Adipose tissue (tissue), 3 donors: ENCODE results near the gene SLC16A10. TPM values are rescaled to one million over a fixed set of nuclear protein-coding genes. Genes with fewer than 3 reads are reported as not detected.
"Not testable (repeated sequence)": the region's sequence is repeated elsewhere in the genome, so short reads cannot be mapped to it uniquely, and the experiment has no call there.

ENCODE experiments used
- H3K27ac ChIP-seq: one replicate; pipeline ENCODE4 v1.5.1; 2013; ENCODE audit warnings: low read depth, low read length
- WGBS, 3 donors: extraction: QIAGEN DNeasy Blood & Tissue Kit; methylation state at CpG; one replicate each; pipeline ENCODE4 v1.1.7; 2013; 5-methylcytosine and 5-hydroxymethylcytosine counted together
- polyA plus RNA-seq, 3 donors: library from polyadenylated mRNA; stranded (reverse); fragments of 200-250 nt; gene quantifications; one replicate each; pipeline ENCODE4 v1.2.3, GENCODE V29; 2013
- donor health status: healthy with polysubstance abuse.
- donor health status: Bipolar disorder and iron deficiency.
- donor health status: healthy.

The SLC16A10 gene
- polyA plus RNA-seq, 3 donors, result 2.4 to 11.1 (median 3.4) TPM

DNA sequence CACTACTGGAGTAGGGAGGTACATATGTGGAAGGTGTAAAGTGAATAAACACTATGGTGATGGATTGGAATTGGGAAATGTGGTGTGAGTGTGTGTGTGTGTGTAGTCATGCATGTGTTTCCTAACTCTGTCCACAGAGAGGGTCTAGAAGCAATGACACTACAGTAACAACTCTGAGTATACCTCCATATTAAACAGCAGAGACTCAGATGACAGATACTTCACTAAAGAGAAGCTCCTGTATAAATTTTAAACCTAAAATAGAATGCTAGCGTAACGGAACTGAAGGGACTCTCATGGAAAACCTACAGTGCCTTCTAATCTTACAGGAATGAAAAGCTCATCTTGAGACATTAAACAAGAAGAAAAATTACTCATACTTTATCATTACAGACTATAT is 150.5 kb downstream of the SLC16A10 start:
- 95 to 97% (median 97%) methylated on average over 2 of the region's 2 CpGs for whole genome bisulfite sequencing, 3 donors
- no peak overlapping the region for H3K27ac ChIP-seq

DNA sequence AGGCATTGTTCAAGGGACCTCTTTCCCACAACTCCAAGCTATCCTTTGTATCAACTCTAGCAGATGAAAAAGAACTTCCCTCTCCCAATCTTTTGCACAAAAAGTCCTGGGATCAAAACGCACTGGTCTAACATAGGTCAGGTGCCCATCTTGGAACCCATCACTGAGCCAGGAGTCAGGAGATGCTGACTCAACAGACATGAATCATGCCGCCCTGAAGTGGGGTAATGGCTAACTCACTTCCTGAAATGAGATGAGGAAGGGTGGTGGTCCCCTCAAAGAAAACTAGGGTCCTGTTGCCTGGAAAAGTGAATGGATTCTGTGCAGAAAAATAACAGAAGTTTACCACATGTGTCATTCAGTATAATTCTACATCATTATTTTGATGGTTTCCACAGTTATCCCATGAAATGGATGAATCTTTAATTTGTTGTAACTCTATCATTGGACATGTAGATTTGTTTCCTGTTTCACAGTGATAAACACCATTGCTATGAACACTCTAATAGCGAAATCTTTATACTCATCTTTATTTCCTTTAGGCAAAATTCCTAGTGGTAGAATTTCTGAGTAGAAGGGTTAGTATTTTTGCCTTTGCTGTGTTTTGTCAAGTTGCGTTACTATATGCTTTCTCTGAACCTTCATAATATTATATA is 151.3 kb downstream of the SLC16A10 start:
- H3K27ac ChIP-seq, result no peak overlapping the region
- 67 to 79% (median 75%) methylated on average over 4 of the region's 4 CpGs for WGBS, 3 donors

DNA sequence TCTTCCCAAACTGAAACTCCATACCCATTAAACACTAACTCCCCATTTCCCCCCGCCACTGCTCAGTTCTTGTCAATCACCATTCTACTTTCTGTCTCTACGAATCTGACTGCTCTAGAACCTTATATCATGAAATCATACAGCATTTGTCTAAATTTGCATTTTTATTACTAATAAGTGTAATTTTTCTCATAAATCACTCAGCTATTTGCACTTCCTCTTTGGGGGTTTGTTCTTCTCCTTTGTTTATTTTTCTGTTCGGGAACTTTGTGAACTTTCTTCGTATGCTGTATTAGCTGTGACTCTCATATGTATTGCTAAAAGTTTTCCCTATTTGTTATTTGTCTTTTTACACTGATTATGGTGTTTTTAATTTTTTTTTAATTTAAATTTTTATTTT is 152.2 kb downstream of the SLC16A10 start:
- no peak overlapping the region for H3K27ac ChIP-seq
- 47 to 65% (median 49%) methylated on average over 4 of the region's 4 CpGs for WGBS, 3 donors

DNA sequence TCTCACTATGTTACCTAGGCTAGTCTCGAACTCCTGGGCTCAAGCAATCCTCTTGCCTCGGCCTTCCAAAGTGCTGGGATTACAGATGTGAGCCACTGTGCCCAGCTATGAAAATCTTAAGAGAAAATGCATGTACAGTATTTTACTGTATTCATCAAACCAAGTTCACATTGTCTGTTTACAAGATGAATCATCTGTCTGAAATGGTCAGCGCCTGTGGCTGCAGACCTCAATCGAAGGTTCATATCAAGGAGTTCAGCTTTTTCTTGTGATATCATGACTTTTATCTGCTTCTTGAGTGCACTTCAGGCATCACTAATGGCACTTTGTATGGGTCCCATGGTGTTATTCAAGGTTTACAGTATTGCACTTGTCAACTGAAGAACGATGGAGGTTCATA is 155.1 kb downstream of the SLC16A10 start:
- WGBS, 3 donors, result 84 to 91% (median 89%) methylated on average over 5 of the region's 5 CpGs

DNA sequence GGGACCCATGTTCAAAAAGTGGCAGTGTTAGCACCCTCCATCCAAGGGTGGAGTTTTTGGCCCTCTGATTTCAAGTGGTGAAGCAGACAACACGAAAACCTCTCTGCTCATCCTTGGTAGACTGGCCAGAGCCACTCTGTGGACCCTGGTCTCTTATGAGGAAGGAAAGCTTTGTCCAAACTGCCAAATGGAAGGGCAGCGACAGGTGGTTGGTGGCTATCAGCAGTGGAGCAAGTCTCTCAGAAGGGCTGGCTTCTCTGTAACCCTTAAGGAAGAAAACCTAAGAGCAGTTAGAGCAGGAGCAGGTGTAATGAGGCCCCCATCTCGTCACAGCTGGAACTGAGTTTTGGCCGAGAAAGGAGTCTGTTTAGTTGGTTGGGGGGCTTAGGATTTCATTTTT is 155.8 kb downstream of the SLC16A10 start:
- no peak overlapping the region for H3K27ac ChIP-seq
- 83 to 94% (median 88%) methylated on average over 4 of the region's 4 CpGs for WGBS, 3 donors

More for the DNA sequence above, 155.1 kb downstream of the SLC16A10 start:
- H3K27ac ChIP-seq, result no peak overlapping the region

DNA sequence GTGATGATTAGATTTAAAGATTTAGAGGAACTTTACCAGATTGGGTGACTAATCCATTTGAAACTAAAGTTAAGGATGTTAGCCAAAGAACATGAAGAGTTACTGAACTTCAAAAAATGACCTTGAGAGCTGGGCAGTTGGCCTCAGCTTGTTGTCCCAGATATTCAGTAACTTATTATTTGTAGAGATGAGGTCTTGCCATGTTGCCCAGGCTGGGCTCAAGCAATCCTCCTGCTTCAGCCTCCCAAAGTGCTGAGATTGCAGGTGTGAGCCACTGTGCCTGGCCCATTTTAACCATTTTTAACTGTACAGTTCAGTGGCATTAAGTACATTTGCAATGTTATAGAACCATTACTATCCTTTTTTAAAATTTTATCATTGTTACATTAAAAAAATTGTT is 161.5 kb downstream of the SLC16A10 start:
- no peak overlapping the region for H3K27ac ChIP-seq

DNA sequence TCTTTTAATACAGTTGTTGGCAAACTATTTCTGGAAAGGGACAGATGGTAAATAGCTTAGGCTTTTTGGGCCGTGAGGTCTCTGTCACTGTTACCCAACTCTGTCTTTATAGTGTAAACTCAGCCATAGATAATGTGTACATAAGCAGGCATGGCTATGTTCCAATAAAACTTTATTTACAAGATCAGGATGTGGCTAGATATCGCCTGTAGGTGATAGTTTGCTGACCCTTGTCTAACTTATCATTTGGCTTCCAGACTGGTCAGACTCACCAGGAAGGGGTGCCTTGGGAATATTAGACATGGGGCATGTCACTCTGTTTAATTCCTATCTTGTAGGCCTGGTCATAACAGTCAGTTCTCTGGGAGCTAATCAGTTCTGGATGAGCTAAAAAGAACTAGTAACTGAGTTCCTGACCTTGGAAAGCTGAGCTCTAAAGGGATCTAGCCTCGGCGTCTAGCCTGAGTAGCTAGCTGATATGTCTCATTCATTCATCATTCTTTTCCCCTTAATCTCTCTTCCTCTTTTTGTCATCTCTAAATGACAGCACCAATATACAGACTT is 163.6 kb downstream of the SLC16A10 start:
- WGBS, 3 donors, result 54 to 65% (median 62%) methylated on average over 4 of the region's 4 CpGs
- H3K27ac ChIP-seq, result no peak overlapping the region

DNA sequence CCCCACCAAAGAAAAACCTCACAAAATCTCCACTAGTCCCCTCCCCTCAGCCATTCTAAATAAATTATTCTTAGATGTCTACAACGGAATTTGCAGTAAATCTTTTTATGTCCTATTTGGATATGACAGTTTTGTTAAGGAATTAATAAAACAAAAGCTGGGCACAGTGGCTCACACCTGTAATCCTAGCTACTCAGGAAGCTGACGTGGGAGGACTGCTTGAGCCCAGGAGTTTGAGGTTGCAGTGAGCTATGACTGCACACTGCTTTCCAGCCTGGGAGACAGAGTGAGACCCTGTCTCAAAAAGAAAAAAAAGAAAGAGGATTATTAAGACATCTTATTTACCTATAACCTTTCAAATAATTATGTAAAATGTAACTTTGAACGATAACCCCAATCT is 165.4 kb downstream of the SLC16A10 start:
- WGBS, 3 donors, result 81 to 91% (median 86%) methylated on average over 3 of the region's 3 CpGs
- H3K27ac ChIP-seq, result no peak overlapping the region

DNA sequence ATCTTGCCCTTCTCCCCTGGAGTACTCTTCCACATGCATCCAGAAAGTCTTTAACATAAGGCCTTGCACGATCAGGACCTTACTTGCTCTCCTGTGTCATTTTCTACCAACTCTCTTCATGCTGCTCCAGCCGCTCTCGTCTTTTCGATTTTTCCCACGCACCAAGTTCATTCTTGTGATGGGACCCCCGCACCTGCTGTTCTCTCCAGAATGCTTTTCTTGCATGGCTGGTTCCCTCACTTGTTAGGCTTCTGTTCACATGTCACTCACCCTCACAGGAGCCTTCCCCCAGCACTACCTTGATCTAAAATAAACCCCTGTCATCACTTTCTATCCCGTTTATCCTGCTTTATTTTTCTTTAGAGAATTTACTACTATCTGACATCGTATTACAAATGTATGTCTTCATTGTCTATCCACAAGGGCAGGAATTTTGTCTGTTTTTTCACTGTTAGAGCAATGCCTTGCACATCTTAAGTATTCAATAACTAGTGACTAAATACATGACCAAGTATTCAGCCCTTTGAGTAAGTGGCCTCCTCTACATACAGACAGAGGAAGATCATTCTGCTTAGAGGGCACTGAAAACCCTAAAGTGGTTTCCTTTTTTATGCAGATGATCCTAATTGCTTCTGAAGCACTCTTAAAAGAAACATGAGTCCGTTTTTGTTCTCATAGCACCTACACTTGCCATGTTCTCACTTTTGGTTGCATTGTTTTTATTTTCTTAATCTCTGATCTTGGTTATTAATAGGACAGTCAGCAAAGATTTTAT is 166.9 kb downstream of the SLC16A10 start:
- 75 to 82% (median 80%) methylated on average over 9 of the region's 9 CpGs for WGBS, 3 donors
- no peak overlapping the region for H3K27ac ChIP-seq

DNA sequence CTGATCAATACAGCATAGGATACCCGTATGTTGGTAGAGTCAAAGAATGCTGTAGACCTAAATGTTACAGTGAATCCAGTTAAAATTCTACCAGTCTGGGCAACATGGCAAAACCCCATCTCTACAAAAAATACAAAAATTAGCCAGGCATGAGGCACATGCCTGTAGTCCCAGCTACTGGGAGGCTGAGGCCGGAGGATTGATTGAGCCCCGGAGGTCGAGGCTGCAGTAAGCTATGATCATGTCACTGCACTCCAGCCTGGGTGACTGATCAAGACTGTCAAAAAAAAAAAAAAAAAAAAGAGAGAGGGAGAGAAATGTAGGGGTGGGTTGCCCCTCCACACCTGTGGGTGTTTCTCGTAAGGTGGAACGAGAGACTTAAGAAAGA is 167.5 kb downstream of the SLC16A10 start:
- 90 to 94% (median 90%) methylated on average over 6 of the region's 6 CpGs for WGBS, 3 donors
- H3K27ac ChIP-seq, result no peak overlapping the region

DNA sequence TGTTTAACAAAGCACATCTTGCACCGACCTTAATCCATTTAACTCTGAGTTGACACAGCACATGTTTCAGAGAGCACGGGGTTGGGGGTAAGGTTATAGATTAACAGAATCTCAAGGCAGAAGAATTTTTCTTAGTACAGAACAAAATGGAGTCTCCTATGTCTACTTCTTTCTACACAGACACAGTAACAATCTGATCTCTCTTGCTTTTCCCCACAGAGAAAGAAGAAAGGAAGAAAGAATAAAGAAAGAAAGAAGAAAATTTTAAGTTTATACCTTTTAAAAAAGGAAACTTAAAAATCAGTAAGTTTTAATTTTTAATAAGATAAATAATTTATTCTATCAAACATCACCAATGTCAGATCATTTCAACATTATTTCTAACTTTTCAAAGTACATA is 168.5 kb downstream of the SLC16A10 start:
- H3K27ac ChIP-seq, result not testable (repeated sequence)
- WGBS, 3 donors, result 5 to 73% (median 32%) methylated on average over 2 of the region's 2 CpGs

DNA sequence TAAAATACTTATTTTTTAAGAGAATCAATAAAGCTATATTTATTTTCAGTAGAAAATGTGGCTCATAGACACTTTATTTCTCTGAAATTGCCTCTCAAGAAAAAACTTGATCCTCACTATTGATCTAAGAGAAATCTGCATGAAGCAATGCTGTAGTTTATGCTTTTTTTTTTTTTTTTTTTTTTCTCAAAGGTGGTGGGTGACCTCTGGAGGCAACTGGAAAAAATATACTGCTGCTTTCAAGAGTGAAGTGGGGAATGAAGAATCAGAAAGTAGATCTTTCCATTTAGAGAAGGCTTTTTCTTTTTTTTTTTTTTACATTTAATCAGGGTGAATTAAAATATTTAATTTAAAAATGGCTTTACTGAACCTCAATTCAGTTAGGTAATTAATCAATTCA is 169.3 kb downstream of the SLC16A10 start:
- no peak overlapping the region for H3K27ac ChIP-seq

DNA sequence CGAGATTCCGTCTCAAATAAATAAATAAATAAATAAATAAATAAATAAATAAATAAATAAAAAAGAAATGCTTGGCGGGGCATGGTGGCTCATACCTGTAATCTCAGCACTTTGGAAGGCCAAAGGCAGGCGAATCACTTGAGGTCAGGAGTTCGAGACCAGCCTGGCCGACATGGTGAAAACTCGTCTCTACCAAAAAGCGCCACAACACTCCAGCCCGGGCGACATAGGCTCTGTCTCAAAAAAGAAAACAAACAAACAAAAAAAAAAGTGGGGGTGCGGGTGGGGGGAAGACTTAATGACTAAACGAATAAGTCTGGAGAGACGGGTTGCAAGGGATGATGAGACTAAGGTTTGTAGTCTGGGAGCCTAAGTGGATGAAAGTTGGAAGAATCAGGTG is 170.7 kb downstream of the SLC16A10 start:
- H3K27ac ChIP-seq, result no peak overlapping the region
- 91 to 94% (median 93%) methylated on average over 13 of the region's 13 CpGs for WGBS, 3 donors

DNA sequence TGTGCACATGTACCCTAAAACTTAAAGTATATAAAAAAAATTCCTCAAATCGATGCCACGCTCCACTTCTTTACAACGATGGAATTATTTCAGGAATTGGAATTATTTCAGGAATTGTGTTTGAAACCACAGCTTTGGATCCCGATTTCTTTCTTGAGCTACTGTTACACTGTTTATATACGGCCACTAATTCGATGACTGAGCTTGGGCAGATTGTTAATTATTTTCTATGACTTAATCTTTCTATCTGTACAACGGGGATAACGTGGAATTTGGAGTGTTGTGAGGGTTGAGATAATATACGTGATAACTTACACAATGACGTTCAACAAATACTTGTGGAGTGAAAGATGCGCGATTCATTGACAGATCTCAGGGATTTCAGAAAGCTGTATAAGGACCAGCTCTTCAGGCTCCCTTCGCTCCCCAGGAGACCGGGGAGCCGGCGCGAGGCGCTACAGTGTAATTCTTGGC is 171.3 kb downstream of the SLC16A10 start:
- 12 to 18% (median 16%) methylated on average over 18 of the region's 18 CpGs for WGBS, 3 donors

DNA sequence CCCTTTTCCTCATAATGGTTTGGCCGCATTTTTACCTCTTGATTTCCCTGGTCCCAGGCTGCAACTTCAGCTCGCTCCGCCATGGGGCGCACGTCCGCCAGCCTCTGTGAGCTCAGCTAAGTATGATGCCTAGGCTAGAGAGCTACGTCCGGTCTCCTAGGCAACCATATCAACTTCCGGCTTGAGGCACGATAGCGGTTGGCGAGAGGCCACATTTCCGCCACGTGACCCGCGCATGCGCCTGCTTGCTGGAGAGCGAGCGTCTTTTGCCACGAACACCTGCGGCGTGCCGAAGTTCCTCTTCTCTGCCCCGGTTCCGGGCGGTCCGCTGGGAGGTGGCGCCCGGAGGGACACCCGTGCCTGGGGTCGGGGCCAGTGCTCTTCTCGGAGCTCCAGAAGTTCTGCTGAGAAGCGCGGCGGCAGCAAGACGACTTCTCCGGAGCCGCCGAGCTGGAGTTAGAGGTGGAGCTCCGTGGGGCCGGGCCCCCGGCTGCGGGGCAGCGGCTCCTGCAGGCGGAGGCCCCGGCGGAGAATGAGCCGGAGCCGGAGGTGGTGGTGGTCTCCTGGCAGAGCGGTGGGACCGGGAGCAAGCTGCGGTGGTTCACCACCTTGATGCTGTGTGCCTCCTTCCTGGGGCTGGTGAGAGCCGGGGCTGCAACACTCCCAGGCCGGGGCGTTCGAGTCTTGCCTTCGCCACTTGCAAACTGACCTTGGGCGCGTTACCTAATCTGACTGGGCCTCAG is 172.0 kb downstream of the SLC16A10 start:
- 0 to 1% (median 1%) methylated on average over 56 to 59 of the region's 59 CpGs for WGBS, 3 donors
- H3K27ac ChIP-seq, result no peak overlapping the region

More for the DNA sequence above, 171.3 kb downstream of the SLC16A10 start:
- no peak overlapping the region for H3K27ac ChIP-seq

DNA sequence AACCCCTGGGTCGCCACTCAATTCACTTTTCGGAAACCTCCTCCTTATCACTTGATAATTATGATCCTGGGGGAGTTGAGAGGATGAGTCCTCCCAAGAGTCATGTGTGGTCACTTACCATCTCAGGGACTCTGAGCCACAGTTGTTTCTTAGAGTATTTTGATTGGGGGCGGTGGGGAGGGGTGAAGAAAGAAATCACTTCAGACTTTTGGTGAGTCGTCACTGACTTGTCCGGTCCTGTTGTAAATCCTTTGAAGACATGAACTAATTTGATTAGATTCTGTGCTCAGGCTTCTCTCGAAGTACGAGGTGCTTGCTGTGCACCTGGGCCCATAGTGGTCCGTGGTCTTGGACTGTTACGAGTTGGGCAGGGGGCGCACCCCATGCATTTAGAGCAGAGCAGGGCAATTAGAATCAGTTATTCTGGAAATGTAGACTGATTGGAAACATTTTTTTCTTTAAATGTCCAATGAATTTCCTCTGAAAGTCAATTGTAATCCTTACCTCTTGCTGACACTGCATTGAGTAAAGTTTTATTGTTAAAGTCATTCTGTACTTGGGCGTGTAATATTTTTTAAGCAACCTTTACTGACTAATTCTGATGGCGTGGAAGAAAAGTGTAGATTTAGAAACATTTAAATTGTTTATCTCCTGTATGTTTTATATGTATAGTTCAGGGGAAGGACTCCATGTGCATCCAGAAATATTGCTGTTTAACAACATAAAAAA is 173.4 kb downstream of the SLC16A10 start:
- no peak overlapping the region for H3K27ac ChIP-seq
- WGBS, 3 donors, result 77 to 92% (median 90%) methylated on average over 12 of the region's 12 CpGs

DNA sequence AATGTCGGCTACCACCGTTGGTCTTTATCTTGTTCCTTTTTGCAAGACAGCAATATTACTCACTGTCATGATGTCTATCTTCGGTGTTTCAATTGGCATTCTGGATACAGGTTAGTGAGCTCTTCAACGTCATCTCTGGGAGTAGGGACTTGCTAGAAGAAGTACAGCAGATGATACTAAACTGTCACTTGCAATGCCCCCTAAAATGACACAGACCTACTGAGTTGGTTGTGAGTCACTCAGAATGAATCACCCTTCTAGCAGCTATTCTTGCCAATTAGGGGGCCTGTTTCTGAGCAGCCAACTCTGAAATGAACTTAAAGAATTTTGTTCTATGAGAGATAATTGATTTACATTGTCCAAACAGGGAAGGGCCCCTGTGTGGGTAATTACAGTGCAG is 176.5 kb downstream of the SLC16A10 start:
- no peak overlapping the region for H3K27ac ChIP-seq
- WGBS, 3 donors, result 92 to 96% (median 94%) methylated on average over 4 of the region's 4 CpGs

DNA sequence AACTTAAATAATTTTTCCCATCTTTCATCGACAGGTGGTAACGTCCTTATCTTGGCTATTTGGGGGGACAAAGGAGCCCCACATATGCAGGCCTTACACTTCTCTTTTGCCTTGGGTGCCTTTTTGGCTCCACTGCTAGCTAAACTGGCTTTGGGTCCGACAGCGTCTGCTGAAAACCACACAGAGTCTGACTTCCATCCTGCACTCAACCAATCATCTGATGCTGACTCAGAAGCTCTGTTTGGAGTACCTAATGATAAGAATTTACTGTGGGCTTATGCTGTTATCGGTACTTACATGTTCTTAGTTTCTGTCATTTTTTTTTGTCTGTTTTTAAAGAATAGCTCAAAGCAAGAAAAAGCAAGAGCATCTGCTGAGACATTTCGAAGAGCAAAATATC is 178.5 kb downstream of the SLC16A10 start:
- H3K27ac ChIP-seq, result no peak overlapping the region
- 86 to 98% (median 95%) methylated on average over 6 of the region's 6 CpGs for WGBS, 3 donors
